RWPE1 (cell line): ENCODE data around the gene CCSAP.

Source experiments
- CTCF ChIA-PET: fragments of 350-600 bp; sonication (Branson Sonifier 250); formaldehyde crosslinking; extraction: SDS; loops from one replicate; lab custom pipeline; 2021; lab: Yijun Ruan, JAX
- POLR2A ChIA-PET: fragments of 400-600 bp; formaldehyde crosslinking; extraction: SDS; loops from one replicate; lab custom pipeline; 2020; ENCODE audit warnings: antibody characterized with exemption; ENCODE audit not compliant: low non-redundant PET; lab: Yijun Ruan, JAX
- DNase-seq: peaks from one replicate; pipeline ENCODE4 v3.0.0; 2012; ENCODE audit warnings: low spot score
- H3K27ac ChIP-seq: fragments of 450-650 bp; 2 replicates; pipeline ENCODE4 v1.5.1; 2017
- TF ChIP-seq, protein P1 (sequence below): fragments of 450-650 bp; conservative IDR thresholded peaks from 2 replicates; pipeline ENCODE4 v1.5.1; 2017; ENCODE audit warnings: low read depth, mild to moderate bottlenecking

The CCSAP gene

GRCh38 chr1:229352975-229353374, 10.1 kb upstream of the CCSAP start:
- TF ChIP-seq, protein P1, sequence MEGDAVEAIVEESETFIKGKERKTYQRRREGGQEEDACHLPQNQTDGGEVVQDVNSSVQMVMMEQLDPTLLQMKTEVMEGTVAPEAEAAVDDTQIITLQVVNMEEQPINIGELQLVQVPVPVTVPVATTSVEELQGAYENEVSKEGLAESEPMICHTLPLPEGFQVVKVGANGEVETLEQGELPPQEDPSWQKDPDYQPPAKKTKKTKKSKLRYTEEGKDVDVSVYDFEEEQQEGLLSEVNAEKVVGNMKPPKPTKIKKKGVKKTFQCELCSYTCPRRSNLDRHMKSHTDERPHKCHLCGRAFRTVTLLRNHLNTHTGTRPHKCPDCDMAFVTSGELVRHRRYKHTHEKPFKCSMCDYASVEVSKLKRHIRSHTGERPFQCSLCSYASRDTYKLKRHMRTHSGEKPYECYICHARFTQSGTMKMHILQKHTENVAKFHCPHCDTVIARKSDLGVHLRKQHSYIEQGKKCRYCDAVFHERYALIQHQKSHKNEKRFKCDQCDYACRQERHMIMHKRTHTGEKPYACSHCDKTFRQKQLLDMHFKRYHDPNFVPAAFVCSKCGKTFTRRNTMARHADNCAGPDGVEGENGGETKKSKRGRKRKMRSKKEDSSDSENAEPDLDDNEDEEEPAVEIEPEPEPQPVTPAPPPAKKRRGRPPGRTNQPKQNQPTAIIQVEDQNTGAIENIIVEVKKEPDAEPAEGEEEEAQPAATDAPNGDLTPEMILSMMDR = no peak
- ChIA-PET CTCF (no interaction called here), POLR2A (no interaction called here)
- no peak for DNase-seq
- H3K27ac ChIP-seq = no peak overlapping the region

- H3K27ac ChIP-seq = no peak overlapping the region
- DNase-seq = no peak
- TF ChIP-seq, protein P1 = no peak
- ChIA-PET POLR2A (no interaction called here), CTCF (interaction anchor here (0.6 to 0.7 kb wide), 2 partner anchors 15 to 222 kb away, joined by 3 to 7 read pairs; no protein-coding TSS in a partner anchor)
Observed at GRCh38 chr1:229349463-229350385, 6.9 kb upstream of the CCSAP start.

DNA sequence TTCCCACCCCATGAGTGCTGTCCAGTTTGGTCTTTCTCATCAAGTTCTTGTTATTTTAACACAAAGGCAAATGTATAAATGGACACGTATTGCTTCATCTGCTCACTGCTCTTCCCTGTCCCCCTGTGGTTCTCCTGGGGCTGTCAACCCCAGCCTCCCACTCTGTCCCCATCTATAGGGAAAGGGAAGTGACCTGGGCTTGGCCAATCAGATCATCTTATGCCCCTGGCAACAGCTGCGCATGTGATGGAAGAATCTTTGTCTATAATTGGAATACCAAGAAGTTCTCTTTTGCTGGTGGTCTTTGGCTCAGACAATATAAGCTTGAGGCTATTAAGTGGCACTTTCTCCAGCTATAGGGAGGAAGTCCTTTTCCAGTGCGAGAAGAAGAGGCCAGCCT, 4.7 kb upstream of the CCSAP start:
- TF ChIP-seq, protein P1 = no peak
- no peak overlapping the region for H3K27ac ChIP-seq
- CTCF ChIA-PET = interaction anchor here (0.5 kb wide), 1 partner anchor 135 kb away, joined by 3 read pairs; no protein-coding TSS in a partner anchor
- POLR2A ChIA-PET = no interaction called here
- no peak for DNase-seq

GRCh38 chr1:229344937-229345684, 2.3 kb upstream of the CCSAP start:
- no peak for DNase-seq
- TF ChIP-seq, protein P1 = no peak
- POLR2A ChIA-PET = no interaction called here
- no peak overlapping the region for H3K27ac ChIP-seq
- CTCF ChIA-PET = no interaction called here

DNA sequence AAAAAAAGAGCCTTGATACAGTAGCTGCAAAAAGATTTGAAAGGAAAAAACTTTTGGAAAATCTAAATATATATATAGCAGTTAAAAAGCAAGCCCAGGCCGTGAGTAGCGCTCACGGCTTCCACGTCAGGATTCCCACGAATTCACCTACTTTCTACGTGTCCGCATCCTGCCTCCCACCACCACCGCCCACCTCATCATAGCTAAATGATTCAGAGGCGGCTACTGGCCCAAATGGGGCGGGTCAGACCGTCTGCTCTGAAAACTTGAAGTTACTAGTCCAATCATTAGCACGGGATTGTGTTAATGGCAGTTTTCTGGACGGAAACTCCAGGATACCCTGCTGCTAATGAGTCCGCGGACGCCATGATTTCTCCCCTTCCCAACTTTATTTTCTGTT, 1.3 kb upstream of the CCSAP start:
- CTCF ChIA-PET = interaction anchor here (0.6 to 0.7 kb wide), 2 partner anchors 10 to 87 kb away, joined by 3 to 5 read pairs; no protein-coding TSS in a partner anchor
- peak overlapping the region; percentile 83 for H3K27ac ChIP-seq
- POLR2A ChIA-PET = no interaction called here
- TF ChIP-seq, protein P1 = no peak
- peak; percentile 19 for DNase-seq
